HG02759 (cell line): Measurements from ENCODE around the gene PDZRN3.
"Not testable (repeated sequence)": the region's sequence is repeated elsewhere in the genome, so short reads cannot be mapped to it uniquely, and the experiment has no call there.

Experiments used
- ATAC-seq: cut with Tn5 transposase; IDR thresholded peaks from one replicate; pipeline ENCODE4 v1.9.1; 2021; ENCODE audit warnings: mild to moderate bottlenecking, moderate library complexity; ENCODE audit not compliant: unreplicated experiment

Gene PDZRN3

DNA sequence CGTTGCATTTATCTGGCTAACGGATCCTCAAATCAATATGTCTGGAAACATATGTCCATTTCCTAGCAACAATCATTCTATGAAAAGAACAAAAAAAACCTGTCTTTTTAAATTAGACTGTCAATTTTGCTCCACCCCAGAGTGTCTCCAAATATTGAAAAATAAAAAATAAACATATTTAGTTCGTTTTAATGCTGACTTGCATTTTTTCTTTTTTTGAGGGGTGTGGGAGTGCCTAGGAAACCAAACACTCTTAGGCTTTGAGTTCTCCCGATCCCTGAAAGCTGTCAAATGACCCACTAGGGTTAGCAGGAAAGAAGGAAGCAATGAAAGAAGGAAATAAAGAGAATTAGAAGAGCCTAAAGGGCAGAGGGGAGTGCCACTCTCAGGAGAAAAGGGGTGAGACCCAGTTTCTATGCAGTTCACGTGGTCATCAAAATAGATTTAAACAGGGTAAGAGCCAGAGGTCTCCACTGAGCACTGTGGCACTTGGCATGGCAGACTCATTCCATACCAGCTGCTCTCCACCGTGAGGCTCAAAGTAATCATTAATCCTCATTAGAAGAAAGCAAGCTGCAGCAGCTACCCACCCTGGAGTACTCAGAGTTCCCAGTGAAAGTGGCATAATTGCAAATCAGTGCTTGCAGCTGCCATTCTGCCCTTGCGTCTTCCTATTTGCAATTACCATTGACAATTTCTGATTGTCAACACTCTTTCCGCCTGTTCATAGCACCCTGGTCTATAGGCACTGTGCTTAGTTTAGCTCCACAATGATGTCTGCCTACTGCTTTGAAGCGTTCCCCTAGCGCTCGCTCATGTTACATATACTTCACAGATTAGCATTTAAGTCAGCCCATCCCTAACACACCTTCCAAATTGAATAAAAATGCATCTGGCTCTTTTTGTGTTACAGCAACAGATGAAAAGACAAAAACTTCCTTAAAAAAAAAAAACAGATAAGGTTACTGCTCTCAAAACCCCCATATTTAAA, 32.3 kb downstream of the PDZRN3 start:
- no peak for ATAC-seq

DNA sequence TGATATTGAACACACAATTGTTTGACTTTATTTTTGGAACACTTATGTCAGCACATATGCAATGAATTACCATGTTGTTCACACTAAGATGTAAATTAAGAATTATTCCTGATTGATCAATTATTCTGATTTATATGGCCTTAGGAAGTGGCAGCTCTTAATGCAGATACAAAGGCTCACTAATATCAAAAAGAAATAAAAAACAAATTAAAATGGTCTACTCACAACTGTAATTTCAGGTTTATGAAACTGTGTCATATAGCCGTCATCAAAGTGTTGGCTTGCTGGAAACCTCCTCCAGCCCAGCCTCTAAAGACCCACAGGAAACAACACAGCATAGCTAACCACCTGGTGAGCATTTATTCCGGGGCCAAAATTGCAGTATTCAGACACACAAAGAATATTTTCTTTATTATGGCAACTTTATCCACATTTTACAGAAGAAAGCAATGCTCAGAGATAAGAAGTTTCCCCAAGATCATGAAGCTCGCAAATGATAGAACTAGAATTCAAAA, 33.4 kb downstream of the PDZRN3 start:
- ATAC-seq: no peak

DNA sequence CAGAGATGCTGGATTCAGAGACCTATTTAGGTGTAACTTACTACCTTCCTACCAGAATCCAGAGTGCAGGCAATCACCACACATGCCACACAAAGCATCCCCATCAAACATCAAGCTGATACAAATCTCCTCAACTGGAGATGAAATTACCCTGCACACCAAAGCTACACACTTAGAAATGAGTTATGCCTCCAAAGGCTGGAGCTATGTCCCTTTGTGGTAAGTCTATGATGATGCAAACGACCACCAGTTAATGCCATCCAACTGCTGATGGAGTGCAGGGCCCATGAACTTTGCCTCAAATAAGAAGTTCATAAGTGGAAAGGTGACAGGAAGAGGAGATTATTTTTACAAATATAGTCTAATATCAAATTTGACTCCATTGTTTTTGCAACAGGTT, 38.1 kb downstream of the PDZRN3 start:
- ATAC-seq: no peak

DNA sequence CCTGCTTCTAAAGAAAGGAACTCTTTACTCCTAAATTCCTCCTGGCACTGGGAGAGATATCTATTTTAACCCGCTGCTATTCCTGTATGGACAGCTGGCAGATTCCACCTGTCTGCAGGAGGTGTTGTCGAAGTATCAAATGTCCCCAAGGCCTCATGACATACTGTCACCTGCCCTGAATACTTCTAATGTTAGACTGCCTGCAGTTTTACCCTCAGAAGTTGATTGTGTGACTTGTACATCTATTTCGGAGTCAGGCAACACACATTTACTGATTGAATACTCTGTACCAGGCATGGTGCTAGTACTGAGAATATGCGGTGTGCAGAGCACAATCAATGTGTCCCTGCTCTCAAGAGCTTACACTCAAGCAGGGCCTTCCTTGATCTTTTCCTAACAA, 38.6 kb downstream of the PDZRN3 start:
- no peak for ATAC-seq

DNA sequence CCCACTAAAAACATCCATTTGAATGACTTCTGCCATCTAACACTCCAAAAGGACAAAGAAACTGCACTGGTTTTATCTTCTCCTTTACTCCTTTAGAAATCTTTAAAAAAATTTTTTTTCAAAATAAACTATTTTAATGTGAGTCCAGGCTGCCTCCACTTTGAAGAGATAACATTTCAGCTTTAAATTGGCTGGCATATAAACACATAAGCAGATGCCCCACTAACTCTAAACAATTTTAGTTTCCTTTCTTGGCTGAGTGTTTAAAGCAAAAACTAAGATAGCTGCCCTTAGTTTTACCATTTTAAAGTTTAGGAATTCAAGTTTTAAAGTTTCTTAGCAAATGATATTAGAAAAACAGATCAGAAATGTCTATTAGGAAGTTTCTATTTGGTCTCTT, 39.9 kb downstream of the PDZRN3 start:
- no peak for ATAC-seq

DNA sequence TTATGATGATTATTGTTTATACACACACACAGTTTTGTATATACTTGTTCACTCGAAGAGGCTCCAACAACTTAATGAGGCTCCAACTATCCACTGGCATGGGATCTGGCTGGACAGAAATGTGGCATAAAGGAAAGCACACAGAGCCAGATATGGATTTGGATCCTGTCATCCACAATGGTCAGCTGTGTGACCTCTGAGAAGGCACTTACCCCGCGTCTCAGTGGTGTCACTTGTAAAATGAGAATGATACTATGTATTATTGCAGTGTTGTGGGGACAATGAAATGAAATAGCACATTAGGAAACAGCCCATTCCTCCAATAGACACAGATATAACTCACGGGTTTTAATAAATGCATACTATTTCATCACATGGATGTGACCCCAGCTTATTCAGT, 42.2 kb downstream of the PDZRN3 start:
- ATAC-seq: no peak

DNA sequence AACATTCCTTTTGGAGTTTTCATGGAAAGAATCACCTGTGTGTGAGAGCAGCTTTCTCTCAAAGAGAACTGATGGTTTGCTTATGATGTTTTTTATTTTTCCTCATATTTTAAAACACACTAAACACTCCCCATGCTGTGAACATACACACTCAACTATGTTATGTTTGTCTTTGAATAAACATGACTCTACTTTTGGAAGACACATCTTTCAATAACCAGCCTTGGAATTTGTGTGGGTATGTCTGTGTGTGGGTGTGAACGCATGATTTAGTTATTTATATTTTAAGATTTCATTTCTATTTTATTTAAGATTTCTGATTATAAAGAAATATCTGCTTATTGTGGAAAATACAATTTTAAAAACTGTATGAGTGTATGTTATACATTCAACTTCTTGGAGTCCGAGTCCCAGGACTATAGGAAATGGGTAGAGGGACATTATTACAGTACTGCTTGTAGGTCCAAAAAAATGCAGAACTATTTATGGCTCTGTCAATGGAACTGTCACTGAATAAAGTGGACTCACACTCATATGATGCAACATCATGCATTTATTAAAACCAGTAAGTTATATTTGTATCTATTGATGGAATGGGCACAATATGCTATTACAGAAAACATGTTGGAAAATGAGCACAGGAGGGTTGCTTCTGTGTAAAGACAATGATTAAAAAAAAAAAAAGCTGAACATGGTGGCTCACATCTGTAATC, 43.5 kb downstream of the PDZRN3 start:
- ATAC-seq: no peak

DNA sequence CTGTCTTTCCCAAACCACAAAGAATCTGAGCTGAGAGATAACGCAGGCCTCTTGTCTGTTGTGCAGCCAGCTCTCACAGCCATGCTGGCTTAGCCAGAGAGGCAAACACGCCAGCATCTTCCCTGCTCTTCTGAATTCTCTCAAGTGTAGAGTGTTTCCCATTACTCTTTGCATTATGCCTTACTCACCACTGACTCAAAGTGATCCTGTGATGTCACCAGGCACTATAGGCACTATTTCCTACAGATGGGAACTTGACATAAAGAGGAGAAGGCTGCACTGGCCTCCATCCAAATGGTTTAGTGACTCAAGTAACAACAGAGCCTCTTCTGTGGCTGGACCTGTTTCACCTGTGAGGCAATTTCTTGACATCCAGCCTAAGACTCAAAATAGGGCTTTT, 44.4 kb downstream of the PDZRN3 start:
- ATAC-seq: no peak

DNA sequence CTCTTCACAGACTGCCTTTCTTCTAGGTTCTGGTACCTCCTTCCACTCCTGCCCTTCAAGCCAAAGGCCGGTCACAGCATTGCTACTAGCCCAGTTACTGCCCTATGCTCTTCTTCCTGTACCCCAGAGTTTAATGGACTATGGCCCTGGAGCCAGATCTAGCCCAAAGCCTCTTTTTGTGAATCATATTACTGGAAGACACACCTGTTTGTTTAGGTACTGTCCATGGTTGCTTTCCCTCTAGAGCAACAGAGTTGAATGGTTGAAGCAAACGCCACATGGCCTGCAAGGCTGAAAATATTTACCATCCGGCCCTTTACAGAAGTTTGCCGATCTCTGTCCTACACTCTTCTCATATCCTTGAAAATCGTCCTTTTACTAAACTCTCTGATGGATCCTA, 47.0 kb downstream of the PDZRN3 start:
- no peak for ATAC-seq

DNA sequence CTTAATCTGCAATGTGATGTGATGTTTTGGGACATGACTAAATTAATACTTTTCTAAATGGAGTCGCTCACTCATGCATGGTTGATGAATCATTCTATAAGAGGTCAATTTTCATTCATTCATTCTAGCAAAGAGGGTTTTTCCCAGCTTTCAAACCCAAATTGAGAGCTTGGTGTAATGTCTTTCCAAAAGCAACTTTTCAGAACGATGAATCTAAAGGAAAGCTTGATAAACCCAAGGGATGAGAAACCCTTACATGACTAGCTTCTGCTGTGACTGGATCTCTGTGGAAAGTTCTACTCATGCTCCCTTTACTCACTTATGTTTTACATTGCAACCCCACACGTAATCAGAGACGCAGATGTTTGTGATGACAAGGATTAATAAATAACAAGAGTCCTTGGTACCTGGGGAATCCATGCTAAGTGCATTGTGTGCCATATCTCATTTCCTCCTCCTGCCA, 47.7 kb downstream of the PDZRN3 start:
- ATAC-seq: no peak

DNA sequence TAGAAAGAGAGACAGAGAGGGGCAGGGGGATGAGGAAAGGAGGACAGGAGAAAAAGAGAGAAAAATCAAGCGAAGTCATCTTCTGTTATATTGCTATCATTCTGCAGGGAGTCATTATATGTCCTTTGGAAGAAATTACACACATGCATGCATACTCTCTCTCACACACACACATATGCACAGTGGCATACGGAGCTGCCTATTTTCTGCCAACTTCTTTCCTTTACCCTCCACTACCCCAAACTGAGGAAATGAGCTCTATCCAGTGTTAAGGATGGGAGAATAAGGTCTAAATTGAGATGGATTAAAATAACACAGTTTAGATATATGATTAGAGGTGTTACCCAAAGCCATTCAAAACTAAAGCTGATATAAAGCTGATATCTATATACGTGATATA, 48.8 kb downstream of the PDZRN3 start:
- ATAC-seq: no peak

DNA sequence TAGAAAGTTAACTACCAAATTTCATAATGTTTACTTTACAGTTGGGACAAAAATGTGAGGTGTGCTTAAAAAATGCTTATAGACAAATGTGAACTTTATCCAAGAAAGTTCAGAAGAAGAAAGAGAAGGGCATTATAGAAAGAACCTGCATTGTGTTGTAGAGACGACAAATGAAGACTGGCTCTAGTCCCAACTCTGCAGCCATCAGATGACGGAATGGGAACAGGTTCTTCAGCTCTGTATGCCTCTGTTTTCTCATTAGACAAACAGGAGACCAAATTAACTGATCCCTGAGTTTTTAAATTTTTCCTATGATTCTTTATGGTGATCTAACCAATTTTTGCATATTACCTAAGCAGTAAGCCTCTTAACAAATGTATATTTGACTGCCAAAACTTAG, 49.2 kb downstream of the PDZRN3 start:
- no peak for ATAC-seq

DNA sequence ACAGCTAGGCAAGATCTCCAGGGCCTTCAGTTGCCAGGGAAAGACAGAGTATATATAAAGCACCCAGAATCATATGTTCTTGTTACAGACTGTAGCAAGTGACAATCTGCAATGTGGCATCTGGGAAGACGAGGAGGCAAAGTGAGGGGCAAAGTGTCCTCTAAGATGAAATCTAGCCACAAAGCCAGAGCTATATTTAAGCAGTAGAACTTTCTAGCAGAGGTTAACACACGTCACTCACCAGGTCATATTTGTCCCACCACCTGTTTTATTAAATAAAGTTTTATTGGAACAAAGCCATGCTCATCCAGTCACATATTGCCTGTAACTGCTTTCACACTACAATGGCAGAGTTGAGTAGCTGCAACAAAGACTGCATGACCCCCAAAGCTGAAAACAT, 51.5 kb downstream of the PDZRN3 start:
- no peak for ATAC-seq

DNA sequence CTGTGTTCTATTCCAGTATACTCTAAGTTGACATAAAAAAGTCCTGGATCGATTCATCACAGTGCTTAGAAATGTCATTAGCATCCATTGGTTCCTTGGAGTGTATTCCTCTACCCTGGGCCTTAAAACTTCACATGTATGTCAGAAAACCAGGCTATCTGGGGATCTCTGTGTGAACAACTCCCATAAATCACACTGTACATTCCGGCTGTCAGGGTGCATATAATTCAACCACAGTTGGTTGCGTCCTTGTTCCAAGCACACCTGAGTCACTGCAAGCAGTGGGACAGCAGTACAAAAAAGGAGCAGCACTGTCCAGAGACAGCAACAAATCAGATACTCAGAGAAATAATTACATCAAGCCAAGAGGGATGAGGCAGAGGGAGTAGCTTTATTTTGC, 52.4 kb downstream of the PDZRN3 start:
- ATAC-seq: no peak

DNA sequence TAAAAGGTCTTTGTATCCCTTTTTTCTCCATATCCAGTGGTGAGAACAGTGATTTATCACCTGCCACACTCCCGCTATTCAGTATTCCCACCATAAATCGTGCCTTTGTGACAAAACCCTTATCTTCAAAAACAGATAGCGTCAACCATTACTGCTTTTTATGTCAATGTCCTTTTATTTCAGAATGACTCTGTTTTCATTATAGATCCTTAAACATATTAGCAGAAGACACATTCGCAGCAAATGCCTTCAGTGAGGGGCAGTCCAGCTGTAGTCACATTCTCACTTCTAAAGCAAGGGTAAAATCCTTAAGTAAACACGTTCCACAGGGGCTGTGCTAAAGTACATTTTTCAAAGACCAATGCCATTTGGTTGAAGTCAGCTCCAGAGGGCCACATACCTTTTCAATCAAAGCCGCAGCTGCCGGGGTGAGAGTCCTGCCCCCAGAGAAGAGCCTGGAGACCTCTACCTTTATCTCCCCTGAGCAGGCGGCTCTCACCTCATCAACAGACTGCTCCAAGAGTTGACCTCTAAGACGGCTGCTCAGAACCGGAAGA, 53.4 kb downstream of the PDZRN3 start:
- no peak for ATAC-seq

DNA sequence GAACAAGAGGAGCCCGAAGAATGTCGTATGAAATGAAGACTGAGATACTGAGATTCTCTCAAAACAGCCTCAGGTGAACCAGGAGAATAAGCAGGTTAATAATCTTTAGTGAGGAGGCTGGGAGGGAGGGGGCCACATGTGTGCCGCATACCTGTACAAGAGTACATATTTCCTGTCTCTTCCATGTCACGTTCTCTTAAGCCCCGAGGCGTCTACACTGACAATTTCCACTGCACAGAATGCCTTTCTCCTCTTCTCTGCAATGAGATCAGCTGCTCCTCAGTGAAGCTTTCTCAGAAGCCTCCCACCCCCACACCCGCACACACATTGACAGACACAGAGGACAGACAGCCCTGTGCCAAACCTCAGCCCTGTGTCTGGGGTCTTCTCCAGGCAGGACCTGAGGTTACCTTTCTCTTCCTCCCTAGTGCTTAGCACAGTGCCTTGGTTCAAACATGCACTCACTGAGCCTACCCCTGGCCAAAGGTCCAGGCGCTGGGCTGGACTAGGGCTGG, 55.4 kb downstream of the PDZRN3 start:
- no peak for ATAC-seq

DNA sequence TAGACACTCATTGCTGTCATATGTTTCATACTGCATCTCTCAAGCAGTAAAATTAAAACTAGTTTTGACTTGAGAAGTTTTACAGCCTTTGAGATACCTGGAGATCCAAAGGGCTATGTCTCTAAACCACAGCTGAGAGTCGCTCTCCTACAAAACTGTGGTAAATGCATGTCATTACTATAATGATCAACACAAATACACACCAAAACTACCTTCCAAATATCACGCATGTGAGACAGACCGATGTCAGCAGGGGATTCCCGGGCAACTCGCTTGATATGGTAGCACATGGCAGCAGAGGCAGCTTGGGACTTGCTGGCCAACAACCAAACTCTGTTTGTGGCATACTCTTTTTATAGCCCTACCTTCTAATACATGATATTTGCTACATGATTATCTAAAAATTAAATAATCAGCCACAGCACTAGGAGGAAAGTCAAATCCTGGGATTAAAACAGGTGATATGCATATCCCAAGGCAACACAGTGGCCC, 56.3 kb downstream of the PDZRN3 start:
- ATAC-seq: no peak

DNA sequence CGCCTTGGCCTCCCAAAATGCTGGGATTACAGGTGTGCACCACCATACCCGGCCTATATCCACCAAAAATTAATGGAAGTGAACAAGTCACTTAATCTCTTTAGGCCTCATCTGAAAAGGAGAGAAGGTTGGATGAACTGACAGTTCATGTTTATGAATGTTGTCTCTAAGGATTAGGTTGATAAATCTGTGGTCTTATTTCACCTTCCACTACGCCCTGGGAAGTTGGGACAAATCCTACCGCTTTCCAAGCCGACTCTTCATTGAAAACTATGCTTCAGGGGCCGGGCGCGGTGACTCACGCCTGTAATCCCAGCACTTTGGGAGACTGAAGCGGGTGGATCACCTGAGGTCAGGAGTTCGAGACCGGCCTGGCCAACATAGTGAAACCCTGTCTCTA, 59.4 kb downstream of the PDZRN3 start:
- not testable (repeated sequence) for ATAC-seq

DNA sequence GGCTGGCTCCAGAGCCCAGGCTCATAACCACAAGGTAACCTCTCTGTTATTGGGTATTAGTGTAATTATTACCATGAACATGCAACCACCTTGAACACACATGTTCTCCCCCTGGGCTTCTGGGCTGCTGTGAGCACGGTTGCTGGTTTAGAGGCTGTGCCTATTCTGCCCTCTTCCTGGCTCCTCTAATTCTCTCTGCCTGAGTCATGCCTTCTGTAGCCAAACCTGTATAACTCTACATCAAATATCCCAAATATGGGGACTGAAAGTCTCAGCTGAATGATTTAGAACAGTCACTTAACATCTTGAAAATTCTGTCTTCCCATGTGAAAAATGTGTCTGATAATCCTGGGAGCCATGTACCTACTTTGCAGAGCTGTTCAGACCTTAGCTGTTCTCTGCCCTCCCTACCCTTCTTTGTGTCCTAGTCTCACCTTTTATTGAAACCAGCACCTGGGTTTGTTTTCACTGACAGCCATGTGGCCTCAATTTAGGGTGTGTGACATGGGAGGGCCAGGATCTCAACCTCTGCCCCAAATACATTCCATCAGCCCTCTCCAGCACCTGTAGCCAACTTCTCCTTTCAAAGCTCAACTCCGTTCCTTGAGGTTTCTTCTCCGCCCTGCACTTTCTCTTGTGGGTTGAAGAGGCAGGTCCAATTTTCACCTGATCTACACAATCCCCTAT, 60.7 kb downstream of the PDZRN3 start:
- no peak for ATAC-seq

DNA sequence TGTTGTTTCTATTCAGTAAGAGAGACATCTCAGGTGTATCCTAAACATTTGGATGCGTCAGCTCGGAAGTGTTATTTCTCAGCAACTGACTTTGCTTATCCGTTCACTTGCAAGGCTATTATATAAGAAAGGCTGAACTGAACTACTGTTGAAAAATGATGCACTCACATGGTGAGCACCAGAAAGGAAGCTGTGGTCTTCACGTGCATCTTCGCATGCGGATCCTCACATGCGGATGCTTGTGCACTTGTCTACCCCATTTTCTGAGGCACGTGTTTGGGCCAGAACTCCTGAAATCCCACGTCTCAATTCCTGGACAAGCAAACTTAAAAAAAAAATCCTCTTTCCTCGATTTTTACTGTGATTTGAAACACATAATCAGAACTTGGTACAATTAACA, 63.2 kb downstream of the PDZRN3 start:
- ATAC-seq: no peak

DNA sequence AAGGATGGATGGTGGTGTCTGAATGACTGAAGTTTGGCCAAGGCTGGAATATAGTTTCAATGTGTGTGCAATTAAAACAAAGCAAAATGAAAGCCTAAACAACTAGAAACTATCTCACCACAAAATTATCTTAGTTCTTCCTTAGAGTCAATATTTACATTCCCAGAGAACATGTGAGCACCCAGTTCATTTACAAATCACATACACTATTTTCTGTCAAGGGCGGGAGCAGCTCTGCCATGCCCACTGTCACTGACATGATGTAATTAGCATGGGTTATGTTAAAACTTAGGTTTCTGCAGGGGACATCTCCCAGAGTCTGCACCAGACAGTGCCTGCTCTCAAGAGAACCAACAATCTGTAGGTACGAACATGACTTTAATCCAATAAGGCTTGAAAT, 65.0 kb downstream of the PDZRN3 start:
- ATAC-seq: no peak
